SIG-M5 (cell line): Measurements from ENCODE around the gene LEUTX.
"Not testable (repeated sequence)": the region's sequence is repeated elsewhere in the genome, so short reads cannot be mapped to it uniquely, and the experiment has no call there.

Source experiments
- DNase-seq: peaks from one replicate; lab custom pipeline; 2025; lab: John Stamatoyannopoulos, UW

LEUTX gene, protein sequence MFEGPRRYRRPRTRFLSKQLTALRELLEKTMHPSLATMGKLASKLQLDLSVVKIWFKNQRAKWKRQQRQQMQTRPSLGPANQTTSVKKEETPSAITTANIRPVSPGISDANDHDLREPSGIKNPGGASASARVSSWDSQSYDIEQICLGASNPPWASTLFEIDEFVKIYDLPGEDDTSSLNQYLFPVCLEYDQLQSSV

GRCh38 chr19:39778763-39779162 lies at the start of gene LEUTX:
Gene LEUTX (plus strand): TSS chr19:39778854. CDS start chr19:39778921, 67 bp downstream.
- DNase-seq = no peak

- no peak for DNase-seq
Observed at GRCh38 chr19:39729594-39729993, 49.1 kb upstream of the LEUTX start.

GRCh38 chr19:39731685-39732084 lies 47.0 kb upstream of the LEUTX start:
- no peak for DNase-seq

GRCh38 chr19:39733841-39734240 lies 44.8 kb upstream of the LEUTX start:
- no peak for DNase-seq

DNA sequence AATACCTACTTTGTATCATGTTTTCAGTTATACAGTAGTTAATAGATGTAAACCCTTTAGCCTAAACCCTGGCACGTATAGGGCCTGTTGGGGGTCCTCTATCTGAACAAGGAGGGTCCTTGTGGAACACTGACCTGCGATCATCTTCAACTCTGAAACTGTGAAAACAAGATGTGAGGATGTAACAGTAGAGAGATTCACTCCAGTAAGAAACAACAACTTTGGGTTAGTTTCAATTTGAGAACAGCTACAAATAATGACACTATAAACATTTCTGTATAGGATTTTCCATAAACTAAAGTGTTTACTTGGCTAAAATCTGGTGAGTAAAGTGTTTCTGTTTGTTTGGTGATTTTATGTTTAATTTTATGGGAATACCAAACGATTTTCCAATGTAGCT lies 43.0 kb upstream of the LEUTX start:
- no peak for DNase-seq

GRCh38 chr19:39736088-39736487 lies 42.6 kb upstream of the LEUTX start:
- no peak for DNase-seq

DNA sequence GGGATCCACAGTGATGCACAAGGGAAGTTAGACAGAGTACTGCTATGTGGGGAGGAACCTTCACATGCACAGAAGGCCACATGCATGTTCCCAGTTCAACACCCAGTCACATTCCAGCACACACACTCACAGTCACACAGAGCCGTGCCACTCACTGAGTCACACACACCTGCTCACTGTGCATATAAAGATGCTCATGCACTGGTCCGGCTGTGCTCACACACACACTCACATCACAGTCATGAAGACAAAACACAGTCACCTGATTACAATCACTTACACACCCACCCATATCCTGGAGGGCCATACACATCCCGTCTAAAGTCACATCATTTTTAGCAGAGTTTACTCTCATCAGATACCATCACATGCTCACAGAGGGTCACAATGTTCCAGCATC lies 41.3 kb upstream of the LEUTX start:
- no peak for DNase-seq

- no peak for DNase-seq
Observed at GRCh38 chr19:39737891-39738290, 40.8 kb upstream of the LEUTX start, which contains the start of gene CLC. Gene CLC (minus strand): TSS chr19:39738029. CDS start chr19:39737952, 77 bp downstream.

DNA sequence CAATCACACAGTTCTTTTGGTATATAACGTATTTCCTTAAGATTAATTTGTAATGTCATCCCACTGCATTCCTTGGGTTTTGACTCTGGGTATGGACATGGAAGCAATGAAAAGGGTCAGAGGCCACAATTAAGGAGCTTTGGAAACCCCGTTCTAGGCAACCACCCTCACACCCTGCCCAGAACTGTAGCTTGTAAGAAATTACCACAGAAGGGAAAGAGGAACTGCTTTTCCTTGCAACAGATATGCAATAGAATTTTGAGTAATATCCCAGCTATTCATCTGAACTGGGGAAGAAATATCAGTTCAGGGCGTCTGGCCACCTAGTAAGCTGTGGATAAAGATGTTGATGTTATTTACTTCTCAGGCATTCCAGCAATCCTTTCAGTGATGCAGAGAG lies 39.8 kb upstream of the LEUTX start:
- DNase-seq = no peak

DNA sequence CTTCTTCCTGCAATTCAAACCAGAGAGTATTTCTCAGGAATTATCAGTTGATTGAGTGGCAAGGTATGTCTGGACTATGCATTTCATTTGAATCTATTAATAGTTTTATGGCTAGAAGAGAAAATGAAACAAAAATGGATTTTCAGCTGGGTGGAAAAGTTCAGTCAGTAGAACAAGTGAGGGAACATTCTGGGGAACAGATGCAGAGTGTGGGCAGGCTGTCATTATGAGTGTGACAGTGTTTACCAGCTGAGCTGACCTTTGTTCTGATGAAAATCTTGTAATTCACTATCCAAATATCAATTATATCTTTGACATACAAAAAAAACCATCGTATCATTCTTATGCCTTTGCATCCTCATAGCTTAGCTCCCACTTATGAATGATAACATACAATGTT lies 38.3 kb upstream of the LEUTX start:
- no peak for DNase-seq

- peak; percentile 44 for DNase-seq
Observed at GRCh38 chr19:39745643-39746042, 33.0 kb upstream of the LEUTX start.

- DNase-seq = no peak
Observed at GRCh38 chr19:39746836-39747529, 31.7 kb upstream of the LEUTX start.

DNA sequence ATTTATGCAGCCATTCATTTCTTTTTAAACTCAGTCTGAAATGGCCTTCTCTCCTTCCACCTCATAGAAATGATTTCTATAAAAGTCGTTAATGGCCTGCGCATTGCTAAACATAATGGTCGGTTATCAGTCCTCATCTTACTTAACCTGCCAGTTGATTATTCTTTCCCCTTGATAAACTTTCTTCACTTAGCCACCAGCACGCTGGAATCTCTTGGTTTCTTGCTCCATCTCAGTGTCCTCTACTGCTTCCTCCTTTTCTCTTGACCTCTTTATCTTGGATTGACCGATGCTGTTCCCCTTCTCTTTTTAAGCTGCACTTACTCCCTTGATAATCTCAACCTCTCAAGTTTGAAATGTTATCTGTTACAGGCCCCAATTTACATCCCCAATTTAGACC lies 28.7 kb upstream of the LEUTX start:
- DNase-seq = no peak

- no peak for DNase-seq
Observed at GRCh38 chr19:39752390-39752789, 26.3 kb upstream of the LEUTX start.

DNA sequence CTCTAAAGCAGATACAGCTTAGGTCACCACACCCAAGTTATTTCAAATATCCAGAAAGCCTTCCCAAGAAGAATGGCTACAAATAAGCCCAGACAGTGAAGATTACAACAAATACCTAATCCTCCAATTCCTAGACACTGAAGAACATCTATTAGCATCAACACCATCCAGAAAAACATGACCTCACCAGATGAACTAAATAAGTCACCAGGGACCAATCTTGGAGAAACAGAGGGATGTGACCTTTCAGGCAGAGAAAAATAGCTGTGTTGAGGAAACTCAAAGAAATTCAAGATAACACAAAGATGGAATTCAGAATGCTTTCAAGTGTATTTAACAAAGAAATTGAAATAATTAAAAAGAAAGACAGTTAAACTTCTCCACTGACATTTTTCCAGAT lies 25.9 kb upstream of the LEUTX start:
- no peak for DNase-seq

DNA sequence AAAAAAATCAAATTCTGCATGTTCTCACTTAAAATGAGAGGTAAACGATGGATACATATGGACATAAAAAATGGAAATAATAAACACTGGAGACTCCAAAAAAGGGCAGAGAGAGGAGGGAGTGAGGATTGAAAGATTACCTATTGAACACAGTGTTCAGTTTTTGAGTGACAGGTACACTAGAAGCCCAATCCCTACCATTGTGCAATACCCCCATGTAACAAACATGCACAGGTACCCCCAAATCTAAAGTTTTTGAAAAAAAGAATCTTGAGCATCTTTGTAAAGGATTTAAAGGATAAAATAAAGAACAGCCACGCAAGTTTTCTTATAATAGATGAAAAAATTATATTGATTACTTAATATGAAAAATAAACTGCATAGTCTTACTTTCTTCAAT lies 24.1 kb upstream of the LEUTX start:
- no peak for DNase-seq

GRCh38 chr19:39754971-39755370 lies 23.7 kb upstream of the LEUTX start:
- DNase-seq = no peak

- no peak for DNase-seq
Observed at GRCh38 chr19:39759457-39760184, 19.0 kb upstream of the LEUTX start.

- not testable (repeated sequence) for DNase-seq
Observed at GRCh38 chr19:39761851-39762250, 16.8 kb upstream of the LEUTX start.

DNA sequence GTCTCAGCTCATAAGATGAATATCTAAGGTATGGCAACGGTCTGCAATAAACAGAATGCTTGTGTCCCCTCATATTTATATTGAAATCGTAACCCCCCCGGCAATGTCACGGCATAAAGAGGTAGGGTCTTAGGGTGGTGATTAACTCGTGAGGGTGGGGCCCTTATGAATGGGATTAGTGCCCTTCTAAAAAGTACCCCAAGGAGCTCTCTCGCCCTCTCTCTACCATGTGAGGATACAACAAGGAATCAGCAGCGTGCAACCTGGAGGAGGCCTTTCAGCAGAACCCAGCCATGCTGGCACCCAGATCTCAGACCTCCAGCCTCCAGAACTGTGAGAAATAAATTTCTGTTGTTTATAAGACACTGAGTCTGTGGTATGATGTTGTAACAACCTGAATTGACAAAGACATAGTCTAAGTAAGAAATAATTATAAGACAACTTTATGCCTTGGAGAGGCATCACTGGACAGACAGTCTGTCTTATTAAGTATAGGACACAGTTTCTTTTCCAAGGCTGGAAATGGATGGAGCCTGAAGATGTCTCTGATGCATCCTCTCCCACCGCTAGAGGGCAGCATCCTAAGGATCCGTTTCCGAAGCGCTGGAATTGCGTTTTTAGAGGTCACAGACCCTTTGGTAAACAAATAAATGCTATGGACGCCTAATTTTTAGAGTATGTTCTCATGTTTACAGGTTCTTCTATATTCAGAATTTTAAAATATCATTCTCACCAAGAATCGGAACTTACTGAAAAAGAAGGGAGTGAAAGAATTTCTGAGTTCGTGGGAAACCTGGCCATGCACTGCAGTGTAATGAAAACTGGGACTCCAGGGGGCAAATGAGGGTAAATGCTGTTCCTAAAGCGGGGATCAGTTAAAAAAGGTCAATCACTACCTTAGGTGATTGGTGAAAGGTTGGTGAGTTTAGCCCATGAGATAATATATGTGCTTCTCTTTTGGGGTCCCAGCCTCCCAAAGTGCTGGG lies 13.3 kb upstream of the LEUTX start:
- DNase-seq = no peak

GRCh38 chr19:39768334-39768733 lies 10.3 kb upstream of the LEUTX start:
- DNase-seq = no peak

GRCh38 chr19:39768786-39769185 lies 9.9 kb upstream of the LEUTX start:
- no peak for DNase-seq
